ENCODE data around the gene B3GNT4.
"Not testable (repeated sequence)": the region's sequence is repeated elsewhere in the genome, so short reads cannot be mapped to it uniquely, and the experiment has no call there.

The B3GNT4 gene

DNA sequence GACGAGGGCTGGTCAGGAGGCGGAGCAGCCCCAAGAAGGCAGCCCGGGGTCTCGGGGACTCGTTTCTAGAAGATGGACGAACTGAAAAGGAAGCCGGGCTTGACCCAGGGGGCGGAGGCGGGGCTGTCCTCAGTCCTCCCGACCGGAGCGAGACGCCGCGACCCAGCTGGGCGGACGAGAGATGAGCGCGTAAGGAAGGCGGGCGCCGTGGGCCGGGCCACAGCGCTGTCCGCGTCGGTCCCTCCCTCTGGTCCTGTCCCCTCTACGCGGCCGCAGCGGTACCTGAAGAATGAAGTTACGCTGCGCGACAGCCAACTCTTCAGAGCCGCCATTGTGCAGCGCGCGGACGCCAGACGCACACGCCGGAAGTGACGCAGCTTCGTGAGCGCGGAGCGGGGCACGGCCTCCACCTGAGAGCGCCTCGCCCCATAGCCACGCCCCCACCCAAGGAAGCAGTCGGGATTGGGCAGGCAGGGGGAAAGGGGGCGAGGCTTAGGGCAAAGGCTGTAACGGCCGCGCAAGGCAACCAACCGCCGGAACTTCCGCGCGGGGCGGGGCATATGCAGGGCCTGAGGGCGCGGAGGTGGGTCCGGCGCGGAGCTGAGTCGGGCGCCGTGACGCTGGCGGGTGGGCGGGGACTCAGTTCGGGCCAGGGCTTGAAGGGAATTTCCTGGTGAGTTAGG lies 22.3 kb downstream of the B3GNT4 start, which contains the start of gene DIABLO:
DIABLO (minus strand) TSS at position 370 of the 683 bp plus-strand sequence; CDS start at position 332, 38 bp downstream.
- DNase-seq: peak; percentile 98

DNA sequence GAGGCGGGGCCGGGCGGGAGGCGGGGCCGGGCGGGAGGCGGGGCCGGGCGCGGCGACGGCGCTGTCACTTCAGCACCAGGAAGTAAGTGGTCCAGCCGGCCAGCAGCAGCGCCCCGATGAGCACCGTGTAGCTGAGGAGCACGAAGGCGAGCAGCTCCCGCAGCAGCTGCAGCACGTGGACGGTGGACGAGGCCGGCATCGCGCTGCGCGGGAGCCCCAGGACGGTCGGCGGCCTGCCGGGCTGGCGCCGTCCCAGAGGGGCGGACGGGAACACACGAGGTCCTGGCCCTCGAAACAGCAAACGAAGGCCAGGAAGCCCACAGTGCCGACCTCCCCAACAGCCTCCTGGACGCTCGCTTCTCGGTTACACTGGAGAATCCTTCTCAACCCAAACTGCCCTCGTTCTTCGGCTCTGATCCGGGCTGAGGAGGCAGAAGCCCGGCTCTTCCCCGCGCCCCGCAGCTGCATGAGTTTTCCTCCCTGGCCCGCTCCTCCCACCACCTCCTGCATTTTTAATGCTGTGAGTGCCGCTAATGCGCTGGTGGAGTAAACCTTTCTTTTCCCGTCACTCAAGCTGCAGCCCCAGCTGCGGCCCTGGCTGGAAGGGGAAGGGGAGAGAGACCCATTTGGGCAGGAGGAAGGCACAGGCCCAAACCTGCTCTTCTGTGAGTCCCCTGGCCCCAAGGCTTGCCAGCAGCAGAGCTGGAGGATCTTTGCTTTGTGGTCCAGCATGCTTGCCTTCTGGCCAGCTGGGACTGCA lies 23.0 kb downstream of the B3GNT4 start:
- DNase-seq: no peak

DNA sequence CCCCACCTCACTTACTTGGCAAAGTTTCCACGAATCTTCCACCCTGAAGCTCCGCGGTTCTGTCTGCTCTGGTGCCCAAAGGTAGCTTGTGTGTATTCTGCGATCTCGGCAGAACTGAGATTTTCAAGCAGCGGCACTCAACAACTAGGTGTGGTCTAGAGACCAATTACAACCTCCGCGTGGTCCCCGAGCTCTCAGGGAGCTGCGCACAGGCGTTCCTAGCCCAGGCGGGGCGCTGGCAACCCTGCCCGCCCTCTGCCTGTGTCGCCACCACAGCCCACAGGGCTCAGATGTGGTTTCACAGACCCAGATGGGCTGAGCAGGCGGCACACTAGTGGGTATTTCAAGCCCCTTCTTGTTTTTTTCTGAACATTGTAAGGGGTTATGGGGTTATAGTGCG lies 23.8 kb downstream of the B3GNT4 start:
- no peak for DNase-seq

DNA sequence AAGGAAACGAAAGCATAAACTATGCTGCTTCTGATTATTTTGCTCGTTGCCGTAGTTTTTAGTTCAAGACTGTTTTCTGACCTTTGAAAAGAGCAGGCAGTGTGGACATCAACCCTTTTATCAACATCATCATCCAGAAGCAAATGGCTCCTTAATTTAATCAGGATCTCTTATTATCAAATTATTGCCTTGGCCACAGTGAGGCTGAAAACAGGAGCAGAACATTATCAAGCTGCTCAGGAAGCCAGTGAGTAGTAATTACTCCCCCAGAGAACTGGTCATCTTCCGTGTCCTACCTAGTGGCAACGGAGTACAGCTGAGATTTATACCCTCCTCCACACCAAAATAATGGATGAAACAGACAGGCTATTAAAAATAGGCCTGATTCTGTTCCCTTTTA lies 24.6 kb downstream of the B3GNT4 start:
- no peak for DNase-seq

DNA sequence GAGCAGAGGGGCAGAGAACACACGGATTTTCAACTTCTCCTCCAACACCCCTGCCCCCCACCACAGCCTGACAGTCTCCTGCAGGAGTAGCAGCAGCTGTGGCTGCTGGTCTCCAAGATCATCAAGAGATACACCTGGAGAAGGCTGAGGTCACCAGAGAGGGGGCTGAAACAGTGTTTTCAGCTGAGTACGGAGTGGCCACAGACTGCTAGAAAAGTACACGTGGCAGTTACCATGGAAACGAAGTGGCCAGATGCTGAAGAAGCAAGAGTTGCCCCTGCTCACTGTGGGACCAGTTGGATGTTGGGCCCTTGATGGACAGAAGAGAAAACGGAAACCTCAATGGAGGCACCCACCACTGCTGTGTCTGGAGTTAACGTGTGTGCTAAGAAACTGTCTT lies 27.3 kb downstream of the B3GNT4 start:
- no peak for DNase-seq

DNA sequence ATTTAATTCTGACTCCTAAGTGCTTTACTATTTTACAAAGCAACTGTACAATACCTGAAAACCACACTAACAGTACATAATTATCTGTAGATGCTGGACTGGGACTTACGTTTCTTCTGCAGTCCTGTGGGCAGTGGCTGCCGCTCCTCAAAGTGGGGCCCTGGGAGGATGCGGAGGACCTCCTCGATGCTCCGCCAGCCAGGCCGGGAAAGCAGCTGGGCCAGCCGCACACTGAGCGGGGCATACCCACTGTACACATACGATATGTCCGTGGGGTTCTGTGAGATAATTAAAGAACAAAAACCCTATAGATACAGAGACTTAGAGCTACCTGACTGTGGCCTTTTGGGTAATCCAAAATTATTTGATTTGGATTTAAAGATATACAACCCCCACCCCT lies 29.2 kb downstream of the B3GNT4 start:
- DNase-seq: no peak

DNA sequence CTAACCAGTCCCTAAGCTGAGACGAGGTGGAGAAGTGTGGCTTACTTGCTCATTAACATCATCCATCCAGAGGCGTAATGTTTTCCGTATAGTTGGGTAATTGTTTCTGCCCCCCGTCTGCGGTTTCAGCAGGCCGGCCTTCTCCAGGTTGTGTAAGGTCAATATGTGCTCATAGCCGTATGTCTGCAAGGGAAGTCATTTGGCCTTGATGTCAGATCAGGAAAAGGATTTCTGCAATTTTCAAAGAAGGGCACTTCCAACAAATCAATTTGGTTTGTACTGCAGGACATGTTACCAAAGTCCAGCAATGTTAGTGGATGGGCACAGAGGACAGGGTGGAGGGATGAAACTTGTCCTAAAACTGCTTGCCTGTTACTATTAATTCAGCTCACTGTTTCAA lies 32.2 kb downstream of the B3GNT4 start:
- DNase-seq: no peak

DNA sequence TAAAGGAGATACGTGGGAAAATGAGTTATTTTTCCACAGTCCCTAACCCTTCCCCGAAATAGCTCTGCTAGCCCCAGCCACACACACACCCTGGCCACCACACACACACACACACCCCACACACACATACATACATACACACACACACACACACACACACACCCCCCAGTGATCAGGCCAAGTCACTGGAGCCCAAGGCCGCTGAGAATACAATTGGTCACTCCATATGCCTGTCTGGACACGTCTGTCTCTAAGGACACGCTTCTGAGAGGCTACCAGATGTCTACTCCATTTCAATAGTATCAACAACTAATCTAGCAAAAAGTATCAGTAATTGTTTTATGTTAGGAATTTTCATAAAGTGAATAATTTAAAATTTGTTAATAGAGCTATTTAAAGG lies 35.4 kb downstream of the B3GNT4 start:
- no peak for DNase-seq

DNA sequence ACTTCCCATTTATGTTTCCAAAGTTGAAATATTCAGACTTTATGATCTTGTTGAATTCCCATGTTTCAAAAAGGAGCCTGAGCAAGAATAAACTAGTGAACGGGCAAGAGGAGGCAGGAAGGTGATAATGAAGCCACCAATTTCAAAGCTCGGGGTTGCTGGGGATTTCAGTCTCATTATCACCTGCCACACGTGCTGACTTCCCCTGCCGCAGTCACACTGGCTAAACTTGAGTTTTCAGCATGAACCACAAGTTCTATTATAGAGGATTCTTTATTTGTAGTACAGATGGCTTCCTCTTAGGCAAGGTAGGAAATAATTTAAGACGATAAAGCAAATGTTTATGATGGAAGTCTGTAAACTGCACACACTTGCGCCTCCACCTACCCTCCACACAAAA lies 40.5 kb downstream of the B3GNT4 start:
- no peak for DNase-seq

DNA sequence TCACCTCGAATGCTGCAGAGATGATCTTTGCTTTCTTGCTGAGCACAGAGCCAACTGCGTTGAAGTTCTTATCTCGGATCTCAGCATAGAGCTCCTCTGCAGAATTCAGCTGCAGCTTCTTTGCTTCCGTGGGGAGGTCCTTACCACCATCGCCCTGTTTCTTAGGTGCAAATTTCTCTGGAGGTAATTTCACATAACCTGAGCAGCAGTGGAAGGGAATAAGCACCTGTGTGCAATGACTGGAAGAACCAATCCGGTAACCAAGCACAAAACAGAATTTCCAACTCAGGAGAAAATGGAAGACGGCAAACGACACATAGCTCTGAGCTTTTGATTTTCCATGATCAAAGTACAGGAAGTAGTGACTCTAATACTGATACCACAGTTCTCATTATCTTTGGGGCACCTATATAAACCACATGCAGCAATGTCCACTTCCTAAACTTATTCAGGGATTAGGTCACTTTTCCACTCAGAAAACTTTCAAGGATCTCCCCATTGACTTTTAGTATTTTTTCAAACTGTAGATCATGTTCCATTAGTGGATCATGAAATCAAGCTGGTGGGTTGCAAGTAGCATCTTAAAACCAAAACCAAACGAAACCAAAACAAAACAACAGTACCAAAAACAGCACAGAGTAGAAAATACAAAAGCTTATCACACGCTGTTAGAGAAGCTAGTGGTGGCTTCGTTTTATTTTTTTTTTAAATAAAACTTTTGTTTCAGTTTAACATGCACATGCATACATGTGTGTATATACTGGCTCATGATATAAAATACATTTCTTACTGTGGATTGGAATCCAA lies 41.3 kb downstream of the B3GNT4 start:
- DNase-seq: no peak

DNA sequence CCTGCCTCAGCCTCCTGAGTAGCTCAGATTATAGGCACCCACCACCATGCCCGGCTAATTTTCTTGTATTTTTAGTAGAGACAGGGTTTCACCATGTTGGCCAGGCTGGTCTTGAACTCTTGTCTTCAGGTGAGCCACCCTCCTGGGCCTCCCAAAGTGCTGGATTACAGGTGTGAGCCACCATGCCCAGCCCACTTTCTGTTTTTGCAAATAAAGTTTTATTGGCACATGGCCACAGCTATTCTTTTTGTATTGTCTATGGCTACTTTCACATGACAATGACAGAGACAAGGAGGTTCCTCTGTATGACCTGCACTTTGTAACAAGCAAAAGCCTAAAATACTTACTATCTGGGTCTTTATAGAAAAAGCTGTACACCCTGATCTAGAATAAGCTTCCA lies 42.0 kb downstream of the B3GNT4 start:
- DNase-seq: no peak

DNA sequence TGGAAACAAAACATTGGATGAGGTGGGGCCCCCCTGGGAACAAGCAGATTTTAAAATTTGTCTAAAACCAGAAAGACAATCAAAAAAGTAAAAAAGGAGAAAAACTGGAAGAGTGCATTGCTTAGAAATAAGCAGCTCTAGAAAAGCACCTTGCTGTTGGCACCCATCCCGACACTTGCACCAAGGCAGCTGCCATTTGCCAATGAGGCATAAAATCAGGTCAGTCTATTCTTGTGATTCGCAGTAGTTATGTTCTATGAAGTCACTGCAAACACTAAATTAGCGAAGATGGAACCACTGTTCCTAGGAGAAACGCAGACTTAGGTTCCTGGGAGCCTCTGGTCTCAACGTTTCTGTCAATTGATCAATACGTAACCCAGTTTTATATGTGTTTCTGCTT lies 46.5 kb downstream of the B3GNT4 start:
- no peak for DNase-seq

DNA sequence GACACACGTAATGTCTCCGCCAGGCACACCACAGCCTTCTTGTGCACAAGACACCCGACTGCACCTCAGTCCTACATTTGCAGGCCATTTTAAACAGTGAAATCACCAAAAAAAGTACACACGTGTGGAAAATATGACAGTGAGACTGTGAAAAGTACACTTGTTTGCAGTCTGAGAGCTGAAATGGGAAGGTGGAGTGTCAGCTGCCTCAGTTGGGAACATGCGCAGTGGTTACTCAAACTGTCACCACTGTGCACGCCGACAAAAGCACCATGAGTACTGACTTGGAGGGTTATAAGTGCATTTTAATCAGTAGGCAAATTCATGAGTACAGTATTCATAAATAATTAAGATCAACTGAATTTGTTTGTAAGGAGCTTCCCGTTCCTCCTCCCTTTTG lies 47.0 kb downstream of the B3GNT4 start:
- DNase-seq: no peak

DNA sequence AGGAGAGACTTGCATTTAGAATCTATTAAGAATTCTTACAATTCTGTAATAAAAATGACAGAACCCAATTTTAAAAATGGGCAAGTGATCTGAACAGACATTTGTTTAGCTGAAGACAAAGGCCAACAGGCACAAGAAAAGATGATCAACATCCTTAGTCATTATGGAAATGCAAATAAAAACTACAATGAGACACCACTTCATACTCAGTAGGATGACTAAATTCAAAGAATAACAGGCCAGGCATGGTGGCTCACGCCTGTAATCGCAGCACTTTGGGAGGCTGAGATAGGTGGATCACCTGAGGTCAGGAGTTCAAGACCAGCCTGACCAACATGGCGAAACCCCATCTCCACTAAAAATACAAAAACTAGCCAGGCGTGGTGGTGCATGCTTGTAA lies 55.0 kb downstream of the B3GNT4 start:
- not testable (repeated sequence) for DNase-seq

All from NCI-H446 treated with DMSO at 0.1 percent for 48 hours (cell line).